H9 (cell line): ENCODE results near the gene TNRC6A. TPM values are rescaled to one million over a fixed set of nuclear protein-coding genes. Genes with fewer than 3 reads are reported as not detected.
A peak's percentile ranks its signal among the peaks of the same experiment; 100 is the strongest.

ENCODE experiments used
- DNase-seq: peaks from one replicate; pipeline ENCODE4 v3.0.0-alpha.2; 2017
- H2AFZ ChIP-seq: one replicate; pipeline ENCODE4 v1.6.1; 2013; ENCODE audit warnings: mild to moderate bottlenecking, low read length, control low read depth, moderate library complexity
- H2AK5ac ChIP-seq: 2 replicates; pipeline ENCODE4 v1.6.1; 2013; ENCODE audit warnings: low read length, control low read depth, mixed read lengths; ENCODE audit not compliant: insufficient read length
- H2BK120ac ChIP-seq: one replicate; pipeline ENCODE4 v1.6.1; 2013; ENCODE audit warnings: low read depth, mild to moderate bottlenecking, low read length, control low read depth, inconsistent platforms; ENCODE audit not compliant: poor library complexity, severe bottlenecking
- H2BK12ac ChIP-seq: 2 replicates; pipeline ENCODE4 v1.6.1; 2013; ENCODE audit warnings: low read length, control low read depth, mixed read lengths, low read depth; ENCODE audit not compliant: insufficient read length
- H2BK15ac ChIP-seq: 2 replicates; pipeline ENCODE4 v1.6.1; 2013; ENCODE audit warnings: low read depth, low read length, control low read depth
- H2BK20ac ChIP-seq: one replicate; pipeline ENCODE4 v1.6.1; 2013; ENCODE audit warnings: low read depth, mild to moderate bottlenecking, low read length, control low read depth, inconsistent platforms; ENCODE audit not compliant: poor library complexity, severe bottlenecking
- H2BK5ac ChIP-seq: 2 replicates; pipeline ENCODE4 v1.6.1; 2013; ENCODE audit warnings: low read length, control low read depth, mixed read lengths; ENCODE audit not compliant: insufficient read length
- H3K14ac ChIP-seq: 2 replicates; pipeline ENCODE4 v1.6.1; 2013; ENCODE audit warnings: low read length, control low read depth; ENCODE audit not compliant: insufficient read depth
- H3K18ac ChIP-seq: 2 replicates; pipeline ENCODE4 v1.6.1; 2013; ENCODE audit warnings: low read depth, mild to moderate bottlenecking, mixed read lengths, low read length, control low read depth; ENCODE audit not compliant: insufficient read length
- H3K23ac ChIP-seq: 2 replicates; pipeline ENCODE4 v1.6.1; 2013; ENCODE audit warnings: low read length, control low read depth, mixed read lengths, low read depth; ENCODE audit not compliant: insufficient read length
- H3K23me2 ChIP-seq: 2 replicates; pipeline ENCODE4 v1.6.1; 2013; ENCODE audit warnings: low read depth, mild to moderate bottlenecking, mixed read lengths, low read length, control low read depth; ENCODE audit not compliant: insufficient read length, poor library complexity, severe bottlenecking
- H3K27ac ChIP-seq: 2 replicates; pipeline ENCODE4 v1.5.1; 2013; ENCODE audit warnings: low read length, control low read depth, mixed read lengths, low read depth; ENCODE audit not compliant: insufficient read length
- H3K27me3 ChIP-seq: 2 replicates; pipeline ENCODE4 v1.6.1; 2013; ENCODE audit warnings: low read length, control low read depth, inconsistent platforms; ENCODE audit not compliant: insufficient read depth
- H3K4ac ChIP-seq: 2 replicates; pipeline ENCODE4 v1.6.1; 2013; ENCODE audit warnings: low read depth, mild to moderate bottlenecking, control low read depth, inconsistent platforms, low read length, moderate library complexity
- H3K4me1 ChIP-seq: 2 replicates; pipeline ENCODE4 v1.6.1; 2013; ENCODE audit warnings: low read length, control low read depth, inconsistent platforms; ENCODE audit not compliant: insufficient read depth
- H3K4me2 ChIP-seq: 2 replicates; pipeline ENCODE4 v1.6.1; 2013; ENCODE audit warnings: low read length, control low read depth, mixed read lengths; ENCODE audit not compliant: insufficient read length, insufficient read depth
- H3K56ac ChIP-seq: 2 replicates; pipeline ENCODE4 v1.6.1; 2013; ENCODE audit warnings: low read depth, mild to moderate bottlenecking, mixed read lengths, low read length, control low read depth; ENCODE audit not compliant: insufficient read length
- H3K79me1 ChIP-seq: 2 replicates; pipeline ENCODE4 v1.6.1; 2013; ENCODE audit warnings: low read depth, mild to moderate bottlenecking, moderate library complexity, low read length, control low read depth, inconsistent platforms; ENCODE audit not compliant: insufficient read depth, poor library complexity, severe bottlenecking
- H3K79me2 ChIP-seq: 2 replicates; pipeline ENCODE4 v1.6.1; 2013; ENCODE audit warnings: low read length, control low read depth, inconsistent platforms; ENCODE audit not compliant: insufficient read depth
- H3K9ac ChIP-seq: 2 replicates; pipeline ENCODE4 v1.6.1; 2013; ENCODE audit warnings: low read length, control low read depth, mixed read lengths; ENCODE audit not compliant: insufficient read length; ENCODE audit errors: extremely low read depth
- H3K9me3 ChIP-seq: one replicate; pipeline ENCODE4 v1.6.1; 2013; ENCODE audit warnings: low read depth, low read length, inconsistent platforms; ENCODE audit not compliant: control insufficient read depth
- H3T11ph ChIP-seq: one replicate; pipeline ENCODE4 v1.6.1; 2013; ENCODE audit warnings: mild to moderate bottlenecking, low read length, control low read depth, inconsistent platforms
- H4K20me1 ChIP-seq: one replicate; pipeline ENCODE4 v1.6.1; 2013; ENCODE audit not compliant: control insufficient read depth, insufficient read length, insufficient read depth
- H4K5ac ChIP-seq: 2 replicates; pipeline ENCODE4 v1.6.1; 2013; ENCODE audit warnings: low read depth, mild to moderate bottlenecking, mixed read lengths, low read length, control low read depth; ENCODE audit not compliant: insufficient read length
- H4K8ac ChIP-seq: replicated peaks from 2 replicates; pipeline ENCODE4 v1.6.1; 2013; ENCODE audit warnings: low read length, control low read depth, mixed read lengths, low read depth; ENCODE audit not compliant: insufficient read length
- H4K91ac ChIP-seq: 2 replicates; pipeline ENCODE4 v1.6.1; 2013; ENCODE audit warnings: low read depth, mild to moderate bottlenecking, moderate library complexity, mixed read lengths, low read length, control low read depth; ENCODE audit not compliant: insufficient read length
- H3K27ac Mint-ChIP-seq, 3 experiments: 2 replicates in 2 of 3; 3 replicates in 1 of 3; pipeline ENCODE4 v1.8.0; 2020 to 2021; ENCODE audit warnings: mixed read lengths in 3 of 3, mild to moderate bottlenecking in 1 of 3, moderate library complexity in 1 of 3
- H3K27me3 Mint-ChIP-seq: 2 replicates; pipeline ENCODE4 v1.8.0; 2021; ENCODE audit warnings: low read depth, mild to moderate bottlenecking, moderate library complexity, mixed read lengths
- H3K36me3 Mint-ChIP-seq, 3 experiments: 2 replicates in 2 of 3; 3 replicates in 1 of 3; pipeline ENCODE4 v1.8.0; 2020 to 2021; ENCODE audit warnings: low read depth in 3 of 3, mixed read lengths in 3 of 3; ENCODE audit not compliant: insufficient read depth in 1 of 3
- H3K4me1 Mint-ChIP-seq, 2 experiments: 2 replicates each; pipeline ENCODE4 v1.8.0; 2020; ENCODE audit warnings: mixed read lengths in 2 of 2
- H3K4me3 Mint-ChIP-seq, 2 experiments: 2 replicates in 1 of 2; 3 replicates in 1 of 2; pipeline ENCODE4 v1.8.0; 2020 to 2021; ENCODE audit warnings: mild to moderate bottlenecking in 2 of 2, mixed read lengths in 2 of 2, moderate library complexity in 1 of 2
- H3K9me3 Mint-ChIP-seq, 2 experiments: 2 replicates in 1 of 2; 3 replicates in 1 of 2; pipeline ENCODE4 v1.8.0; 2020; ENCODE audit warnings: mild to moderate bottlenecking in 2 of 2, mixed read lengths in 2 of 2, moderate library complexity in 1 of 2
- CTCF ChIP-seq: fragments of 200-600 bp; sonication (generic); conservative IDR thresholded peaks from 3 replicates; pipeline ENCODE4 v1.8.0; 2021; ENCODE audit warnings: antibody characterized with exemption, mild to moderate bottlenecking
- WGBS: extraction: QIAGEN DNeasy Blood & Tissue Kit; methylation state at CpG from one replicate; pipeline ENCODE4 v1.1.7; 2013; ENCODE audit warnings: missing lambda C conversion rate, low lambda C conversion rate, mixed read lengths; ENCODE audit not compliant: insufficient read length; ENCODE audit errors: extremely low coverage; 5-methylcytosine and 5-hydroxymethylcytosine counted together
- total RNA-seq: library from RNA; stranded (reverse); gene quantifications from 2 replicates; pipeline ENCODE4 v1.2.1, GENCODE V29; 2021

The TNRC6A gene
- total RNA-seq, 1 experiment from 2014 or later = 114 TPM

DNA sequence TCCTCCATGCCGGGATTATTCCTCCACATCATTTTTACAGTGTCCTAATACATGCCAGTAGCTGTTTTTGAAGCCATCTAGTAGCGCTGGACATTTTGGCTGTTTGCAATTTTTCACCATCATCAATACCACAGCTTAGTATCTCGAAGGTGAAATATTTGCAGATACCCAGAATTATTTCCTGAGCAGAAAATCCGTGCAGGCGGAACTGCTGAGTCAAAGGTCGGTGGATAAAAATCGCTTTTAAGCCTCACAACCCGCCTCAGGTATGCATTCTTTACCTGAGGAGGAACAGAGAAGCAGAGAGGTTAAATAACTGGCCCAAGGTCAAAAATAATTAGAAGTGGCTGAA is 584 bp upstream of the TNRC6A start:
- H3K79me2 ChIP-seq = peaks cover 32% of the 10 kb centered on the region
- H3K23ac ChIP-seq = no peak overlapping the region
- peak overlapping the region; percentile 6 for H3K9ac ChIP-seq
- H3T11ph ChIP-seq = no peak overlapping the region
- H3K4me2 ChIP-seq = peak overlapping the region; percentile 64
- H3K56ac ChIP-seq = no peak overlapping the region
- no peak overlapping the region for H4K5ac ChIP-seq
- no peak overlapping the region for H3K14ac ChIP-seq
- H3K4me1 Mint-ChIP-seq = peaks cover 34 to 41% of the 10 kb centered on the region in 2 experiments
- no peaks in the 10 kb centered on the region for H3K79me1 ChIP-seq
- H3K27me3 Mint-ChIP-seq = no peaks in the 10 kb centered on the region
- peaks cover 25 to 32% (median 26%) of the 10 kb centered on the region in 3 experiments for H3K36me3 Mint-ChIP-seq
- H2BK15ac ChIP-seq = no peak overlapping the region
- H3K27ac Mint-ChIP-seq = peak overlapping the region; percentile 95 to 97 (median 96)
- H4K8ac ChIP-seq = no peak overlapping the region
- H3K23me2 ChIP-seq = peaks cover 4% of the 10 kb centered on the region
- no peak overlapping the region for H2BK120ac ChIP-seq
- H3K27me3 ChIP-seq = no peaks in the 10 kb centered on the region
- no peak overlapping the region for H2BK20ac ChIP-seq
- DNase-seq = no peak
- no peak overlapping the region for H2BK5ac ChIP-seq
- H3K4me1 ChIP-seq = peaks cover 8% of the 10 kb centered on the region; the same call in 1 of the 2 replicates
- peak overlapping the region; percentile 84 to 89 for H3K4me3 Mint-ChIP-seq
- no peak for TF ChIP-seq CTCF
- no peak overlapping the region for H3K4ac ChIP-seq
- no peak overlapping the region for H4K91ac ChIP-seq
- H2BK12ac ChIP-seq = no peak overlapping the region
- H2AK5ac ChIP-seq = no peak overlapping the region
- no peaks in the 10 kb centered on the region for H4K20me1 ChIP-seq
- peaks cover 0 to 4% of the 10 kb centered on the region in 2 experiments; a peak in 1 of 5 replicates for H3K9me3 Mint-ChIP-seq
- H3K9me3 ChIP-seq = no peaks in the 10 kb centered on the region
- WGBS = no CpG with 5 or more reads among the region's 8 CpGs
- H3K18ac ChIP-seq = peak overlapping the region; percentile 23
- H2AFZ ChIP-seq = no peak overlapping the region
- no peak overlapping the region for H3K27ac ChIP-seq
